Globus pallidus (tissue), 1 donor: ENCODE data around the gene MBD3.

Experiments used
- DNase-seq: peaks from one replicate; pipeline ENCODE4 v3.0.0-alpha.2; 2015; ENCODE audit warnings: low spot score

Gene MBD3

DNA sequence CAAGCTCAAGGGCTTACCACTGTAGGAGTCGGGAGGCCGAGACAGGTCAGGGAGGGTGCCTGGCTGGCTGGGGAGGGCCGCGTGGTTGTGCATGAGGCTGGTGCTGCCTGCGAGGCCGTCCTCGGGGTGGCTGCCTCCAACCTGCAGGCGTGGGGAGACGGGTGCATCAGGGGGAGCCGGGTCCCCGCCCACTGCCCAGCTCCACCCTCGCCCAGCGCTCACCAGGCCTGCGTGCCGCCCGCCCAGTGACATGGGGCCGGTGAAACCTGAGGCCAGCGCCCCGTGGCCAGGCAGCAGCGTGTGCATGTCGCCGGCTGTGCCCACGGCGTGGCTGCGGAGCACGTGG lies 26.4 kb upstream of the MBD3 start:
- no peak for DNase-seq

- DNase-seq, result no peak
These were observed 25.8 kb upstream of the MBD3 start for GRCh38 chr19:1618157-1619093.

GRCh38 chr19:1616875-1617274 lies 24.2 kb upstream of the MBD3 start:
- no peak for DNase-seq

- DNase-seq, result no peak
These were observed 23.7 kb upstream of the MBD3 start for GRCh38 chr19:1616396-1616795.

GRCh38 chr19:1615156-1615765 lies 22.6 kb upstream of the MBD3 start:
- DNase-seq, result no peak

- no peak for DNase-seq
These were observed 21.3 kb upstream of the MBD3 start for GRCh38 chr19:1613808-1614570.

GRCh38 chr19:1613146-1613545 lies 20.5 kb upstream of the MBD3 start:
- no peak for DNase-seq

GRCh38 chr19:1612114-1613086 lies 19.7 kb upstream of the MBD3 start:
- no peak for DNase-seq

DNA sequence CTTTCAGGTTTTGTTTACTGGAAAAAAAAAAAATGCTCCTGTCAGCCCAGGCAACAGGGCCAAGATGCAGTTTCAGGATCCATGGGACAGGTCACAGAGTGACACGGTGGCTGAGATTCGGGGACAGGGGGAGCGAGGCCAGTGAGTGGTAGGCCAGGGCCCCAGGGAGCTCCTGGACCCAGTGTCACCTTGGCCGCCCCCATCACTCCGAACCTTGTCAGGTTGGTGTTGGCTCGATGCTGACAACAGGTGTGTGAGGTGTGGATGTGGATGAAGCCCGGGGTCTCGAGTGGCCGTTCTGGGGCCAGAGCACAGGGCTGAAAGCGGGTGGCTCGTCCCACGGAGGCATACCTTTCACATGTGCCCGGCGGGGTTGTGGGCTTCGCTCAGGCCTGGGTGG lies 18.7 kb upstream of the MBD3 start:
- DNase-seq, result no peak

DNA sequence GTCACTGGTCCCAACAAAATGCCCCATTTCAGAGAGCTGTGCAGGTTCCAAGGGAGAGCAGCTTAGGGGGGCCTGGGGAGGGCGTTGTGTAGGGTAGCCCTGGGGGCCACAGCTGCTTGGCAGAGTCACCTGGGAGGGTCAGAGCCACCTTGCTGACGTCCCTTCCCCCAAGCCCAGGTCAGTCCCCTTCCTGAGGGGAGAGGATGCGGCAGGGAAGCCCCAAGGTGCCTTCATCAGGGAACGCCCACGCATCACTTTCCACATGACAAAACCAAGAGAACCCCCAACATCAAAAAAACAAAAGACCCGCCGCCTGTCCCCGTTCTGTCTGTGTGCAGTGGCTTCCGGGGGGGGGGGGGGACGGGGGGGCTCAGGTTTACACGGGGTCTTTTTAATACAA lies 17.9 kb upstream of the MBD3 start:
- no peak for DNase-seq

DNA sequence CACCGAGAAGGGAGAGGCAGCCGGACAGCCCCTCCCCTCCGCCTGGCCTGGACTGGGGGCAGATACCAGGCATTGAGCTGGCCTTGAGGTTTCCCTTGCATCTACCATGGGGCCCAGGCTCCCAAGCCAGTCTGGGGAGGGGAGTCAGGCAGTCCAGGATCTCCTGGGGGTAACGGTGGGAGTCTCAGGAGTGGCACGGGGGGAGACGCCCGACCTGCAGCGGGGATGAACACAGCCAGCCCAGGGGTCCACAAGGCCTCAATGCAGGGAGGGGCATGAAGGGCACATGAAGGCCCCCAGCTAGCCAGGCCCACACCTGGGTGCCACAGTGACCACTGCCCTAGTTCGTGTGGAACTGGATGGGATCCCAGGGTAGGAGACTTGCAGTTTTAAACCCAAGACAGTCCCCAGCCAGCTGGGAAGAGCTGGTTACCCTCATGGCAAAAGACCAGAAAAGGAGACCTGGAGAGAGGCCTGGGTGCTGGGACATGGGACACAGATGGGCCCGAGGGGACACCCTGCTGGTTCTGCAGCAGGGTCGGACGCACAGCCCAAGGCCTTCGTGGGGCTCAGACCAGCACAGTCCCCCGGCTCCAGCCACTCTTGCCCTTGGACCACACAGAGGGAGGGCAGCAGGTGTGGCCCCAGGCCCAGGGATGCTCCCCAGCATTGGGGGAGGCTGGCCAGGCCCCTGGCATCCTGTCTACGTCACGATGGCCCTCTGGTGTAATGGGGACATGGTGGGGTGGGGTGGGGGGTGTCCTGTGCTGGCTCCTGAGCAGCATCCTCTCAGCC lies 17.2 kb upstream of the MBD3 start:
- no peak for DNase-seq

GRCh38 chr19:1609103-1609396 lies 16.4 kb upstream of the MBD3 start:
- DNase-seq, result no peak

DNA sequence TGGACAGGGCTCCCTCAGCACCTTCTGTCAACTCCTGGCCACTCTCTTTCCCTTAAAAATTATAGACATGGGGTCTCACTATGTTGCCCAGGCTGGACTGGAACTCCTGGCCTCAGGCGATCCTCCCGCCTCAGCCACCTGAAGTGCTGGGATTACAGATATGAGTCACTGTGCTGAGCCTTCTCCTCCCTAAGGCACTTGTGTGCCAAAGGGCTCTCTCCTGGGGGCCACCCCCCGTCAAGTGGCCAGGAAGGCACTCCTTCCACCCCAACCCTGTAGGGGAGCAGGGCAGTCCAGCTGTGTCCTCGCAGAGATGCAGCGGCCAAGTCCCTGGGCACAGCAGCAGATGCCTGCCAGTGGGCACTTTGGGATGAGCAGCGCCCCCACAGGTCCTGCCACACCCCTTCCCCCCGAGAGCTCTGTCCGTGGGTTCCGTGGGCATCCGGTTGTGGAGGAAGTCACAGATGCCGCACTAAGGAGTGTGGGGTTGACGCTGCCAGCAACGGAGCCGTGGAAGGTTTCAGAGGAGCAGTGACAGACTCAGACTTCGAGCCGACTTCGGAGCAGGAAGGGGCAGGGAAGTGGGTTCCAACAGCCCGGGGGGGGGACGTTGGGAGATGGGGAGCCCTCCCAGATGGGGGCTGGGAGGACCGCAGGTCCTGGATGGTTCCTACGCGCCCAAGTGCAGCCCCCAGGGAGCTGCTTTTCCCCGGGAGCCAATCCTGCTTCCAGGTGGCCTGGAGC lies 15.9 kb upstream of the MBD3 start:
- no peak for DNase-seq

DNA sequence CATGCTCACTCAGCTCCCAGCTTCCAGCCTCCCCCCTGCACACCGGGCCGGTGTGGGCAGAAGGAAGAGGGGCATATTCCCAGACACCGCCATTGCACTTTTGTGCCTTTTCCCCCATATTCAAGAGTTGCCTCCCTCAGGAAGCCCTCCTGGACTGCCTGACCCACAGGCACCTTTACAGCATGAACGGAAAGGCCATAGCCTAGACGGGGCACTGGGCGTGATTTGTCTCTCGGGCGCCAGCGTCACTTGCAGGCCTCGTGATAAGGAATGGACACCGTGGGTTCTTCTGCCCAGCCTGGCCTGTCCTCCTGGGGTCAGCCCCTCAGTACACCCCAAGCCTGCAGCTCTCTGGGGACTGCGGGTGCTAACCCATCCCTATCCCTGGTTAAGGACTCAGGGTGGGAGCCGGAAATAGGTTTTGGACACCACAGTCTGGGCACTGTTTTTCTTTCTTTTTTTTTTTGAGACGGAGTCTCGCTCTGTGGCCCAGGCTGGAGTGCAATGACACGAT lies 13.5 kb upstream of the MBD3 start:
- no peak for DNase-seq

DNA sequence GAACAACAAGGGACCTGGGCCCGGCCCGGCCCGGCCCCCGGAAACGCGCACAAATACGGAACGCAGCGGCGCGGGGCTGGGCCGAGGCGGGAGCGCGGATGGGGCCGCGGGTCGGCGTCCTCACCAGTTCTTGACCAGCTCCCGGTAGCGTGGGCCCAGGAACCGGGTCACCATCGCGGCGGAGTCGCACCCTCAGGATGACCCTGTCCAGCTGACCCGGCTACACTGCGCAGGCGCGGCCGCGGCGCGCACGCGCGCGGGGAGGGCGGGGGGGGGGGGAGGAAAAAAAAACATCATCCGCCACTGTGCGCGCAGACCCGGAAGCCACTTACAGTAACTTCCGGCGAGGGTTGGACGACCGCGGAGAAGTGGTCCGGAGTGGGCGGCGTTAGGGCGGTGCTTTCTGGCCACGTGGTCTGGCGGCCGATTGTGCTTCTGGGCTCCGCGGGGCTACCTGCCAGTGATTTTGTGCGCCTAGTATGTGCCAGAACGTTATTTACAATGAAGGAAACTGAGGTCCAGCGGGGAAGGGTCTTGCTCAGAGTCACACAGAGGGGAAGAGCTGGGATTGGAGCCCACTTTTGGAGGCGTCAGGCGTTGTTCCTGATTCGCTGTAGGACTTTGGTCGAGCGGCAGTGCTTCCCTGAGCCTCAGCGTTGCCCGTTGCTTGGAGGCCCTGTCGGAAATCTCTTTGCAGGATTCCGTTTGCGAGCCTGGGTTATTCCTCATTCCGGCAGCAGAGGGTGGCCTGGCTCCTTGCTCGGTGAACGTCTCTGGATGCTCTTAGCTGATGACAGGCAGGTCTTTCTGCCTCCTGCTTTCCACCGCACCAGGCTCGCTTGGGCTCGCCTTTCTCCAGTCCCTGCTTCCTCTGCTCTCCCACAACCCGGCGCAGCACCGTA lies 12.8 kb upstream of the MBD3 start, which contains the start of gene UQCR11:
Gene UQCR11, minus strand, starts transcription at position 227 of the 902 bp plus-strand sequence. Its CDS starts 53 bp downstream, at position 174.
- DNase-seq, result peak; percentile 97

GRCh38 chr19:1602091-1602707 lies 9.5 kb upstream of the MBD3 start:
- no peak for DNase-seq

GRCh38 chr19:1601613-1602064 lies 9.0 kb upstream of the MBD3 start:
- DNase-seq, result no peak

- DNase-seq, result no peak
These were observed 6.8 kb upstream of the MBD3 start for GRCh38 chr19:1599460-1599846.
